ENCODE measurements around the gene PIP4K2B. TPM values are rescaled to one million over a fixed set of nuclear protein-coding genes. Genes with fewer than 3 reads are reported as not detected.
"Not testable (repeated sequence)": the region's sequence is repeated elsewhere in the genome, so short reads cannot be mapped to it uniquely, and the experiment has no call there.

PIP4K2B gene
- total RNA-seq, 1 donor, result 17.8 TPM

DNA sequence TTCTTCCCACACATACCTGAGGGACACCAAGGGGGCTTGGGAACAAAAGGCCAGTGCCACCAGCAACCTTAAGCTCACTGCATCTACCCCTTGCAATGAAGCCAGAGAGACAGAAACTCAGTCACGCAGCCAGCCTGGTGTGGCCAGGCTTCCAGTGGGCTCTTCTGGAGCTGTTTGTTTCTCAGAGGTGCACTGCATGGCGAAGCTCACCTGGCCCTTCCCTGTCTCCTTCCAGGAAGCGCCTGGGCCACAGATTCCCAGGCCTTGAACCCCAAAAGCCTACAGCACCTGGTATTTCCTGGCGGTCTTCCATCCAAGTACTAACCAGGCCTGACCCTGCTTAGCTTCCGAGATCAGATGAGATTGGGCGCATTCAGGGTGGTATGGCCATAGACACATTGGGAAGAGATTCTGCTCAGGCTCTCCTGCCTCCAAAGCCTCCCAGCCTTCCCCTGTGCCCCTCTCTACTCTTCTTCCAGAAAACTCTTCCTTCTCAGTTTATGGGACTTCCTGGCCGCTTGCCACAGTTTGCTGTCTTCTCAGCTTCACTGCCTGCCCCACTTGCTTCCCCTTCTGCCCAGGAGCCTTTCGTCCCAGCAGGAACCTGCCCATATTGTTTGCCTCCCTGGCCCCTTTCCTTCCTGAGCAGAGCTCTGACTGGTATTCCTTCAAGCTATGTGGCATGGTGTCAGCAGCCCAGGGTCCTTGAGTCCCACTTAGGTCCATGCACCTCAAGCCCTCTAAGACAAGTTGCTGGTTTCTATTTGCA is 67.6 kb downstream of the PIP4K2B start:
- Histone ChIP-seq H3K27me3 (ENCODE audit: insufficient read depth, low read length) (no peaks in the 10 kb centered on the region), H3K9me3 (ENCODE audit: low read depth, low read length) (no peaks in the 10 kb centered on the region), H3K4me3 (ENCODE audit: low read length) (no peak overlapping the region), H3K4me1 (ENCODE audit: insufficient read depth, low read length) (peaks cover 47% of the 10 kb centered on the region)

DNA sequence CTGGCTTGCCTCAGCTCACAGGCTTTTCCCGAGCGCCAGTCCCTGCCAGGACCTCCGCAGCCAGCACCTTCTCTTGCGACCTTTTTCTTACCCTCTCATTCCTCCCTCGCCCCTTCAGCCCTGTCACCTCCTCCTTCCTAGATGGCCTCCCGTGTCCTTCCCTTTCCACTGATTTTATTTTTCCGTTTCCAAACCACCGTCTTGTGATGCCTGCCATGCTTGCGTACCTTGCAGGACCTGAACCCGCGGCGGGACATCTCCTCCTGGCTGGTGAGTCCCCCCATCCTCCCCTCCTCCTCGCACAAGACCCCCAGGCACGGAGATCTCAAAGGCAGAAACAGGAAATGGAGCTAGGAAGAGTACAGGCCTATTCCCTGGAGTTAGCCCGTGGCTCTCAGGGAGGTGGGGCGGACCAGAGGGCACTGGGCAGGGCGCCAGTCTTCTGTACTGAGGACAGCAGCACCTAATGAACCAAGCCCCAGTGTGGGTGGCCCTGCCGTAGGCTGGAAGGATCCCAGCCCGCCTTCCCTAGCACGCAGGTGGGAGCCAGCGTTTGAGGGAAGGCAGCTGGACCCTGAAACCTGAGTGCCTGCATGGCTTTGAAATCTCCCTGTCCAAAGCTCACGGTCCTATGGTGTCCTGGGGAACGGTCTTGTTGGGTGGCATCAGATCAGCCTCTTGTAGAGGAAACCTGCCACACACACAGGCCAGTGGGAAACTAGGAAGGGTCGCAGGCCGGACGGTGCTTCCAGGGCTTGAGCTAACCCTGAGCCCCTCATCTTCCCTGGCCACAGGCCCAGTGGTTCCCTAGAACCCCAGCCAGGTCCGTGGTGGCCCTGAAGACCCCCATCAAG is 68.6 kb downstream of the PIP4K2B start:
- Histone ChIP-seq H3K27me3 (ENCODE audit: insufficient read depth, low read length) (no peaks in the 10 kb centered on the region), H3K4me3 (ENCODE audit: low read length) (peak overlapping the region; percentile 60), H3K9me3 (ENCODE audit: low read depth, low read length) (no peaks in the 10 kb centered on the region), H3K4me1 (ENCODE audit: insufficient read depth, low read length) (peaks cover 47% of the 10 kb centered on the region)

DNA sequence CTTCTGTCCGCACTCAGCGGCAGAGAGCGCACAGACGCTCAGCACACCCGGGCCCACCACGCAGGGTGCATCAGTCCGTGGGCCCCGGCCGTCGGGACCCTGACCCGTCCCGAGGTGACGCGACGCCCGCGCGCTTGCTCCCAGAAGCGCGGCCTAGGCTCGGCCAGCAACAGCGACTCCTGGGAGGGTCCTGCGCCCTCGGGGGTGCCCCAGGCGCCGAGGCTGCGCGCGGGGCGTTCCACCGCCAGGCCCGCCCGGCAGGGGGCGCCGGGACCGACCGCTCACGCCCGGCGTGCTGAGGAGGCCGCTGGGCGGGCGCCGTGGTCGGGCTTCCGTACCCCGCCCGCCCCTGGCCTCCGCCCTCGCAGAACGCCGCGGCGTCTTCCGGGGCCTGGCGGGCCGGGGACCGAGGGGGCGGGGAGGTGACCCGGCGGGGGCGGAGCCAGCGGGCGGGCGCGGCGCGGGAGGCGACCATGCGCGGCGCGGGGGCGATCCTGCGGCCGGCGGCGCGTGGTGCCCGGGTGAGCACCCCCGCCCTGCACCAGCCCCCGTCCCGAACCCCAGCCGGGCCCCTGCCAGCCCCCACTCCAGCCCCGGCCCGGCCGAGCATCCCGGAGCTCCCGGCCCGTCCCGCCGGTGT is 69.3 kb downstream of the PIP4K2B start, which contains the start of gene CISD3:
TSS of gene CISD3 (plus strand) at position 456 of the 640 bp plus-strand sequence. CDS start at position 474, 18 bp downstream.
- Histone ChIP-seq H3K4me3 (ENCODE audit: low read length) (peak within 1 kb of the TSS; percentile 60), H3K27me3 (ENCODE audit: insufficient read depth, low read length) (no peaks in the 10 kb centered on the region), H3K9me3 (ENCODE audit: low read depth, low read length) (no peaks in the 10 kb centered on the region), H3K4me1 (ENCODE audit: insufficient read depth, low read length) (peaks cover 48% of the 10 kb centered on the region)

DNA sequence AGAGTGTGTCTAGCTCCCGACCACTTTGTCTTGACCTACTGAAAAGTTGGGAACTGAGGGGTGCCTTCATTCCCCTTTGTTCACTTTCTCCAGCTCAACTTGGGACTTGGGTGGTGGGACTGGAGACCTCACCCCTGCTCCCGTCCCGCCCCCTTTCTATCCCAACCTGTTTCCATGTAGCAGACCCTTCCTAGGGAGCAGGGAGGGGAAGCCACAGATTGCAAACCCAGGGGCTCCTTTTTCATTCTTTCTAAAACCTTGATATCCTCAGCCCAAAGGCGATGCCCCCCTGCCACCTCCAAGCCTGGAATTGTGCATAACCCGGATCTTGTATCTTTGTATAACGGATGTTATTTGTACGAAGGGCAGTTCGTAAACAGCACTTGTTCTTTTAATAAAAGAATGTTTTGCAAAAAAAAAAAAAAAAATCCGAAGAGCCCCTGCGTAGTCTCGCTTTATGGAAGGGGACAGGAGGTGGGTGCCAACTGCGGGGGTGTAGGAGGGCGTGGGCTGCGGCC is 69.9 kb downstream of the PIP4K2B start:
- H3K4me3 ChIP-seq (ENCODE audit: low read length), result peak overlapping the region; percentile 46
- H3K9me3 ChIP-seq (ENCODE audit: low read depth, low read length), result no peaks in the 10 kb centered on the region
- H3K27me3 ChIP-seq (ENCODE audit: insufficient read depth, low read length), result no peaks in the 10 kb centered on the region
- peaks cover 53% of the 10 kb centered on the region for H3K4me1 ChIP-seq (ENCODE audit: insufficient read depth, low read length)

DNA sequence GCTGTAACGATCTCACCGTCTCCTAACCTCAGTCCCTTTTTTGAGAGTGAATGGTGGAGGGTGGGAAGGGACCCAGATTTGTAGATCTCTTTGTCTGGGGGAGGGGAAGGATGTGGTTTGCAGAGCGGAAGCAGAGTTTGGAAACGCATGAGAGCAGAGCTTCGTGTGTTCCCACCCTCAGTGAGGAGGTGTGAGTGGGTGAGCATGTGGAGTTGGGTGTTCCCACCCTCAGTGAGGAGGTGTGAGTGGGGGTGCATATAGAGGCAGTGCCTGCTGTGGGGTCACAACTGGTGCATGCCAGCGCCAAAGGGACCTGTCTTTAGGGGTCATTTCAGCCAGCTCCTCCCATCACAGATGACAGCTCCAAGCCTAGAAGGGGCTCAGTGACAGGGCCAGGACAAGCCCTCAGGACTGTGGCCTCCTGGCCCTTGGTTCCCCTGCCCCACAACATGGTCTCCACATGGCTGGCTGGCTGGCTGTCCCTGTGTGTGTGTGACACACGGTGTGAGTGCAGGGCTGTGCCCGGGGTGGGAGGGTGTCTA is 71.0 kb downstream of the PIP4K2B start:
- no peaks in the 10 kb centered on the region for H3K9me3 ChIP-seq (ENCODE audit: low read depth, low read length)
- no peaks in the 10 kb centered on the region for H3K27me3 ChIP-seq (ENCODE audit: insufficient read depth, low read length)
- H3K4me1 ChIP-seq (ENCODE audit: insufficient read depth, low read length), result peaks cover 58% of the 10 kb centered on the region
- H3K4me3 ChIP-seq (ENCODE audit: low read length), result no peak overlapping the region

DNA sequence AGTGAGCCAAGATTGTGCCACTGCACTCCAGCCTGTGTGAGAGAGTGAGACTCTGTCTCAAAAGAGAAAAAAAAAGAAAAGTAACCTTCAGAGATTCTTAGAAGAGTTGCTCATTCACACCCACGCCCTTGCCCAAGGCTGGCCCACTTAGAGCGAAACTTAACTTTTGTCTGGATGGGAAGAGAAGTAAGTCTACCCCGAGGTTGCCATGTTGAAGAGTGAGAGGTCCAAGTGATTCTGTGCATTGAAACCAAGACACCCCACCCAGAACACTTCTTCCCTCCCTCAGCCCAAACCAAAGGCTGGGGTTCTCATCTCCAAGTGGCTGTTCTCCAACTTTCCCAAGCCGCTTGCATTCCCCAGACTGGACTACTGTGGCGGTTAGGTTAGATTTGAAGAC is 71.6 kb downstream of the PIP4K2B start:
- Histone ChIP-seq H3K9me3 (ENCODE audit: low read depth, low read length) (no peaks in the 10 kb centered on the region), H3K4me3 (ENCODE audit: low read length) (no peak overlapping the region), H3K4me1 (ENCODE audit: insufficient read depth, low read length) (peaks cover 58% of the 10 kb centered on the region), H3K27me3 (ENCODE audit: insufficient read depth, low read length) (no peaks in the 10 kb centered on the region)

DNA sequence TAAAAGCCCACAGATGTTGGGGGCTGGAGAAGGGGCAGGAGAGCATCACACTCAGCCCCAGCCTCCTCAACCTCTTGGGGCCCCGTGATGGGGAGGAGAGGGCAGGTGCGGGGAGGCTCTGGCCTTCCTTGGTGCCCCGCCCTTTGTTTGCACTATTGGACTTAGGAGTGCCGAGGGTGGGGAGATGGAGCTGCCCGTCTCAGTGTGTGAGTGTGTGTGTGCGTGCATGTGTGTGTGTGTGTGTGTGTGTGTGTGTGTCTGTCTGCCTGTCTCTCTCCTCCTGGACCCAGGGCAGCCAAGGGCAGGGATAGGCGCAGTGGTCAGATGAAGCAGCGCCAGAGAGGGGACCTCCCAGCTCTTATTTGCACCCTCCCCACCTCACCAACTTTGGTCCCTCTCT is 73.2 kb downstream of the PIP4K2B start:
- peaks cover 47% of the 10 kb centered on the region for H3K4me1 ChIP-seq (ENCODE audit: insufficient read depth, low read length)
- not testable (repeated sequence) for H3K9me3 ChIP-seq (ENCODE audit: low read depth, low read length); H3K4me3 ChIP-seq (ENCODE audit: low read length)

DNA sequence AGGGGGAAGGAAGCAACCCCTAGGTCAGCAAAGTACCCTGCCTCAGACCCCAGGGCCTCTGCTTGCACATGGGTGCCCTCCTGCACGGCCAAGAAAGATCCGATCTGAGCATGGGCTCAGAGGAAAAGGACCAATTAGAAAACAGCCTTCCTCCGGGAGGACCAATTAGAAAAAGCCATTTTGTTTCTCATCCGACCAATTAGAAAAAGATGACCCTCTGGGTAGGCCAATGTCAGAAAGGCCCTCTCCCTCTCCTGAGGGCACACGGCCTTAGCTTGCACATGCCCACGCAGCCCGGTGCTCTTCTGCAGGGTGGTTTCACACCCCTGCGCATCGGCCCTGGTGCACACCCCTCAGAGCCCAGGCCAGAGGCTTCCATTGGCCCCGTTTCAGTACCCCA is 74.3 kb downstream of the PIP4K2B start:
- H3K9me3 ChIP-seq (ENCODE audit: low read depth, low read length), result no peaks in the 10 kb centered on the region
- H3K4me1 ChIP-seq (ENCODE audit: insufficient read depth, low read length), result peaks cover 39% of the 10 kb centered on the region
- no peaks in the 10 kb centered on the region for H3K27me3 ChIP-seq (ENCODE audit: insufficient read depth, low read length)
- no peak overlapping the region for H3K4me3 ChIP-seq (ENCODE audit: low read length)

More for the DNA sequence above, 73.2 kb downstream of the PIP4K2B start:
- H3K27me3 ChIP-seq (ENCODE audit: insufficient read depth, low read length), result not testable (repeated sequence)

DNA sequence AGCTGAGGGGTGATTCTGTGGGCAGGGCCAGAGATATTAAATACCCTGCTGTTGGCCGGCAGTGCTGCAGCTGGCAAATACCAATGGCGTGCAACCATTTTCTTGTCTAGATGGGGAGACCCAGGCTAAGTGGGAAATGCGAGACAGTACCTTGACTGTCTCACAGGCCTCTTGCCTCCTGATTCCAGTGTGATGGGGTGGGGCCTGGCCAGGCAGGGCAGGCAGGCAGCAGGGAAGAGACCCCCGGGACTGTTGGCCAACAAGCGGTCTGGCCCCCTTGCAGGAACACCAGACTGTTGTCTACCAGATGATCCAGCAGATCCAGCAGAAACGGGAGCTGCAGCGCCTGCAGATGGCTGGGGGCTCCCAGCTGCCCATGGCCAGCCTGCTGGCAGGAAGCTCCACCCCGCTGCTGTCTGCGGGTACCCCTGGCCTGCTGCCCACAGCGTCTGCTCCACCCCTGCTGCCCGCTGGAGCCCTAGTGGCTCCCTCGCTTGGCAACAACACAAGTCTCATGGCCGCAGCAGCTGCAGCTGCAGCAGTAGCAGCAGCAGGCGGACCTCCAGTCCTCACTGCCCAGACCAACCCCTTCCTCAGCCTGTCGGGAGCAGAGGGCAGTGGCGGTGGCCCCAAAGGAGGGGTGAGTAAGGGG is 74.9 kb downstream of the PIP4K2B start:
- H3K27me3 ChIP-seq (ENCODE audit: insufficient read depth, low read length), result no peaks in the 10 kb centered on the region
- H3K4me1 ChIP-seq (ENCODE audit: insufficient read depth, low read length), result peaks cover 35% of the 10 kb centered on the region
- no peak overlapping the region for H3K4me3 ChIP-seq (ENCODE audit: low read length)
- no peaks in the 10 kb centered on the region for H3K9me3 ChIP-seq (ENCODE audit: low read depth, low read length)

DNA sequence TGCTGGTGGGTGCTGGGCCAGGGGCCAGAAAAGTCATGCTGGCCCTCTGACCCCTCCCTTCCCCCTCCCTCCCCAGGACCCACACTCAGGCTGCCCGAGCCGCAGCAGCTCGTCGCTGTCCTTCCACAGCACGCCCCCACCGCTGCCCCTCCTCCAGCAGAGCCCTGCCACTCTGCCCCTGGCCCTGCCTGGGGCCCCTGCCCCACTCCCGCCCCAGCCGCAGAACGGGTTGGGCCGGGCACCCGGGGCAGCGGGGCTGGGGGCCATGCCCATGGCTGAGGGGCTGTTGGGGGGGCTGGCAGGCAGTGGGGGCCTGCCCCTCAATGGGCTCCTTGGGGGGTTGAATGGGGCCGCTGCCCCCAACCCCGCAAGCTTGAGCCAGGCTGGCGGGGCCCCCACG is 77.6 kb downstream of the PIP4K2B start:
- H3K4me1 ChIP-seq (ENCODE audit: insufficient read depth, low read length), result peaks cover 11% of the 10 kb centered on the region

DNA sequence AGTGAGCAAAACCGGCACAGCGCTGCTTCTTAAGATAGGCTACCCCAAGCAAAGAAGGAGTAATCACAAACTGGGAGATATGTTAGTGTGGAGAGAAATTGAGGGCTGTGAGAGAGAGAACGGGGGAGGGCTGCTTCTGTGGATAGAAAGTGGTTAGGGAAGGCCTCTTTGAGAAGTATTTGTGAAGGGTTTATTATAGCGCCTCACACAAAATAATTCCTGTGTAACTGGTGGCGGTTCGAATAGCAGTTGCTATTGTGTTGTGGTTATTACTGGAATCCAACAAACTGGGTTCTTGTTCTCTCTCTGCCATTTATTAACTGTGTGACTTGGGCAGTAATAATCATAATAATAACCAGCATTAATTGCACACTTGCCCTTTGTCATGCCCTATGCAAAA is 78.4 kb downstream of the PIP4K2B start:
- Histone ChIP-seq H3K4me1 (ENCODE audit: insufficient read depth, low read length) (peaks cover 11% of the 10 kb centered on the region), H3K4me3 (ENCODE audit: low read length) (no peak overlapping the region), H3K27me3 (ENCODE audit: insufficient read depth, low read length) (no peaks in the 10 kb centered on the region), H3K9me3 (ENCODE audit: low read depth, low read length) (no peaks in the 10 kb centered on the region)

More for the DNA sequence above, 77.6 kb downstream of the PIP4K2B start:
- H3K4me3 ChIP-seq (ENCODE audit: low read length), result no peak overlapping the region
- H3K9me3 ChIP-seq (ENCODE audit: low read depth, low read length), result no peaks in the 10 kb centered on the region
- no peaks in the 10 kb centered on the region for H3K27me3 ChIP-seq (ENCODE audit: insufficient read depth, low read length)

DNA sequence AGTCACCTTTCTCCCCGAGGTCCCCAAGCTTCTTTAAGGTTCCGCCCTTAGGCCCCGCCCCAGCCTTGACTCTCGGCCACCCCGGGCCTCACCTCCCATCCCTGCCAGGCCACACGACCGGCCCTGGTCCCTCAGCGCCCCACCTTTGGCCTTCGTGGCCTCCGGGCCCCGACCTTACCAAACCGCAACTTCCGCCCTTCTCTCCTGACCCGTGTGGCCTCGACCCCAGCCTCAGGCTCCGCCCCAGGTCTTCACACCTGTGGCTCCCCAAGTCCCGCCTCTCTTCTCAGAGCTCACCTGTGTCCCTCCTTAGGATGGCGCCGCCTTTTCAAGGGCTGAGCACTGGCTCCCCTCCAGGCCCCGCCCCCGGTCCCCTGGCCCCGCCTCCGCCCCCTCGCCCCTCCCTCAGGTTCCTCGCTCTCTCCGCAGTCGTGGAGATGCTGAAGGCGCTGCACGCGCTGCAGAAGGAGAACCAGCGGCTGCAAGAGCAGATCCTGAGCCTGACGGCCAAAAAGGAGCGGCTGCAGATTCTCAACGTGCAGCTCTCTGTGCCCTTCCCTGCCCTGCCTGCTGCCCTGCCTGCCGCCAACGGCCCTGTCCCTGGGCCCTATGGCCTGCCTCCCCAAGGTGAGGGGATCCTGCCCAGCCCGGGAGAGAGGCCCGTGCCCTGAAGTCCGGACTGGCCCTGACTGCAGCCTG is 79.3 kb downstream of the PIP4K2B start:
- Histone ChIP-seq H3K4me1 (ENCODE audit: insufficient read depth, low read length) (peaks cover 11% of the 10 kb centered on the region), H3K9me3 (ENCODE audit: low read depth, low read length) (no peaks in the 10 kb centered on the region), H3K27me3 (ENCODE audit: insufficient read depth, low read length) (no peaks in the 10 kb centered on the region), H3K4me3 (ENCODE audit: low read length) (no peak overlapping the region)

DNA sequence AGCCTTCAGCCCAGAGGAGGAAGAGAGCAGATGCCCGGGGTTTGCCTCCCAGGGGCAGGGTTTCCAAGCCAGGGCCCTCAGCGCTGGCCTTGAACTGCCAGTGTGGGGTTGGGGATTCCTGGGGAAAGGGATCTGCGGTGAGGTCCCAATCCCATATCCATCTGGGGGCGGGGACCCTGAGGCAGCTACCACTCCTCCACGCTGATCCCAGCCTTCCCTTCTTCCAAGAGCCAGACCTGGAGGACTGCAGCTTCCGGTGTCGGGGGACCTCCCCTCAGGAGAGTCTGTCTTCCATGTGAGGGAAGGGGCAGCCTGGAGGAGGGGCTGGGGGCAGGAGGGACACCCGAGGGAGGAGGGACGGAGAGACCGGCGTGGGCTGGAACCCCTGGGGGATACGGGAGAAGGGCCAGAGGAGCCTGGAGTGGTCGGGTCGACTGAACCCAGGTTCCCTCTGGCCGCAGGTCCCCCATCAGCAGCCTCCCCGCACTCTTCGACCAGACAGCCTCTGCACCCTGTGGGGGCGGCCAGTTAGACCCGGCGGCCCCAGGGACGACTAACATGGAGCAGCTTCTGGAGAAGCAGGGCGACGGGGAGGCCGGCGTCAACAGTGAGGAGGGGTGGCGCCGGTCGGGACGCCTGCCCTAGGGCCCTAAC is 79.9 kb downstream of the PIP4K2B start:
- Histone ChIP-seq H3K4me3 (ENCODE audit: low read length) (no peak overlapping the region), H3K4me1 (ENCODE audit: insufficient read depth, low read length) (peaks cover 4% of the 10 kb centered on the region), H3K27me3 (ENCODE audit: insufficient read depth, low read length) (no peaks in the 10 kb centered on the region), H3K9me3 (ENCODE audit: low read depth, low read length) (no peaks in the 10 kb centered on the region)
